ENCODE results near the gene HTR1E. TPM values are rescaled to one million over a fixed set of nuclear protein-coding genes. Genes with fewer than 3 reads are reported as not detected.
"Not testable (repeated sequence)": the region's sequence is repeated elsewhere in the genome, so short reads cannot be mapped to it uniquely, and the experiment has no call there.

Gene HTR1E
- total and polyA plus RNA-seq, 2 donors (not counting 1 experiment from before 2014, with no cell fraction given): not detected

GRCh38 chr6:86913795-86914194, 23.5 kb upstream of the HTR1E start:
- H3K9me3 ChIP-seq (ENCODE audit: control extremely low read depth in 1 of 3, control insufficient read depth in 2 of 3, insufficient read depth in 1 of 3, low read length in 2 of 3): peaks cover 0 to 3% (median 0%) of the 10 kb centered on the region in 3 donors
- ATAC-seq (ENCODE audit: low read depth) (no peak), DNase-seq (no peak)
- H2AFZ ChIP-seq (ENCODE audit: insufficient read depth, low read depth, low read length, poor library complexity, severe bottlenecking): no peak overlapping the region
- no peaks in the 10 kb centered on the region for H3K4me1 ChIP-seq (ENCODE audit: control insufficient read depth in 2 of 2, insufficient read depth in 2 of 2, low read length in 2 of 2)
- WGBS (ENCODE audit: insufficient coverage): no CpG with 5 or more reads among the region's 2 CpGs
- H3K27ac Mint-ChIP-seq: no peak overlapping the region
- H3K4me2 ChIP-seq (replicated peaks; ENCODE audit: low read depth, low read length, poor library complexity, severe bottlenecking): no peak overlapping the region
- H3K9me3 Mint-ChIP-seq (ENCODE audit: insufficient read depth): no peaks in the 10 kb centered on the region
- CTCF ChIA-PET: no interaction called here
- POLR2A ChIA-PET: no interaction called here
- H3K4me3 Mint-ChIP-seq: no peak overlapping the region
- no peak overlapping the region for H3K4me3 ChIP-seq (ENCODE audit: control extremely low read depth in 1 of 5, extremely low read depth in 1 of 5, insufficient read depth in 1 of 5, low read depth in 2 of 5, low read length in 4 of 5)
- H3K27ac ChIP-seq (ENCODE audit: low read length in 2 of 2): no peak overlapping the region
- no peaks in the 10 kb centered on the region for H3K27me3 ChIP-seq (replicated peaks in 1 of 4; ENCODE audit: control extremely low read depth in 1 of 4, control insufficient read depth in 3 of 4, insufficient read depth in 4 of 4, low read length in 3 of 4)
- H4K20me1 ChIP-seq (ENCODE audit: control insufficient read depth, insufficient read depth, low read length, poor library complexity, severe bottlenecking): no peaks in the 10 kb centered on the region
- H3K79me2 ChIP-seq (ENCODE audit: control insufficient read depth, insufficient read depth, low read length): no peaks in the 10 kb centered on the region
- intact Hi-C loops (cut with micrococcal nuclease): no loop called here
- no peaks in the 10 kb centered on the region for H3K36me3 ChIP-seq (replicated peaks in 1 of 2; ENCODE audit: control extremely low read depth in 1 of 2, control insufficient read depth in 1 of 2, extremely low read depth in 1 of 2, insufficient read depth in 2 of 2, low read length in 1 of 2)
- H3K9ac ChIP-seq (ENCODE audit: low read length): no peak overlapping the region
- no peaks in the 10 kb centered on the region for H3K4me1 Mint-ChIP-seq
- H3K27me3 Mint-ChIP-seq: peaks cover 9% of the 10 kb centered on the region
- no peak for TF ChIP-seq CTCF (IDR thresholded peaks at IDR 0.05)
- no peak for TF ChIP-seq EZH2 (IDR thresholded peaks at IDR 0.05; ENCODE audit: borderline replicate concordance, insufficient read depth, low read depth, low read length, poor library complexity, severe bottlenecking)

GRCh38 chr6:86916393-86916792, 20.9 kb upstream of the HTR1E start:
- Histone ChIP-seq H3K4me1 (ENCODE audit: control insufficient read depth in 2 of 2, insufficient read depth in 2 of 2, low read length in 2 of 2) (no peaks in the 10 kb centered on the region), H2AFZ (ENCODE audit: insufficient read depth, low read depth, low read length, poor library complexity, severe bottlenecking) (no peak overlapping the region), H3K36me3 (replicated peaks in 1 of 2; ENCODE audit: control extremely low read depth in 1 of 2, control insufficient read depth in 1 of 2, extremely low read depth in 1 of 2, insufficient read depth in 2 of 2, low read length in 1 of 2) (no peaks in the 10 kb centered on the region), H3K27me3 (replicated peaks in 1 of 4; ENCODE audit: control extremely low read depth in 1 of 4, control insufficient read depth in 3 of 4, insufficient read depth in 4 of 4, low read length in 3 of 4) (no peaks in the 10 kb centered on the region), H3K27ac (ENCODE audit: low read length in 2 of 2) (no peak overlapping the region), H4K20me1 (ENCODE audit: control insufficient read depth, insufficient read depth, low read length, poor library complexity, severe bottlenecking) (no peaks in the 10 kb centered on the region), H3K79me2 (ENCODE audit: control insufficient read depth, insufficient read depth, low read length) (no peaks in the 10 kb centered on the region), H3K9ac (ENCODE audit: low read length) (no peak overlapping the region), H3K4me3 (ENCODE audit: control extremely low read depth in 1 of 5, extremely low read depth in 1 of 5, insufficient read depth in 1 of 5, low read depth in 2 of 5, low read length in 4 of 5) (no peak overlapping the region), H3K4me2 (replicated peaks; ENCODE audit: low read depth, low read length, poor library complexity, severe bottlenecking) (no peak overlapping the region), H3K9me3 (ENCODE audit: control extremely low read depth in 1 of 3, control insufficient read depth in 2 of 3, insufficient read depth in 1 of 3, low read length in 2 of 3) (no peaks in the 10 kb centered on the region)
- no peak for ATAC-seq (ENCODE audit: low read depth)
- Mint-ChIP-seq H3K9me3 (ENCODE audit: insufficient read depth) (no peaks in the 10 kb centered on the region), H3K4me1 (no peaks in the 10 kb centered on the region), H3K27ac (no peak overlapping the region), H3K4me3 (no peak overlapping the region), H3K27me3 (peaks cover 23% of the 10 kb centered on the region)
- POLR2A ChIA-PET: no interaction called here
- CTCF ChIA-PET: no interaction called here
- WGBS (ENCODE audit: insufficient coverage): no CpG with 5 or more reads among the region's 2 CpGs
- TF ChIP-seq CTCF (IDR thresholded peaks at IDR 0.05) (no peak), EZH2 (IDR thresholded peaks at IDR 0.05; ENCODE audit: borderline replicate concordance, insufficient read depth, low read depth, low read length, poor library complexity, severe bottlenecking) (no peak)
- DNase-seq: no peak
- intact Hi-C loops (cut with micrococcal nuclease): no loop called here

GRCh38 chr6:86927138-86927537, 10.2 kb upstream of the HTR1E start:
- H4K20me1 ChIP-seq (ENCODE audit: control insufficient read depth, insufficient read depth, low read length, poor library complexity, severe bottlenecking); ATAC-seq (ENCODE audit: low read depth); H3K27ac Mint-ChIP-seq; H3K4me3 ChIP-seq (ENCODE audit: control extremely low read depth in 1 of 5, extremely low read depth in 1 of 5, insufficient read depth in 1 of 5, low read depth in 2 of 5, low read length in 4 of 5); H3K79me2 ChIP-seq (ENCODE audit: control insufficient read depth, insufficient read depth, low read length); H3K9me3 ChIP-seq (ENCODE audit: control extremely low read depth in 1 of 3, control insufficient read depth in 2 of 3, insufficient read depth in 1 of 3, low read length in 2 of 3); H3K27me3 ChIP-seq (replicated peaks in 1 of 4; ENCODE audit: control extremely low read depth in 1 of 4, control insufficient read depth in 3 of 4, insufficient read depth in 4 of 4, low read length in 3 of 4); H3K9ac ChIP-seq (ENCODE audit: low read length); H3K4me1 Mint-ChIP-seq; H3K27me3 Mint-ChIP-seq; H3K27ac ChIP-seq (ENCODE audit: low read length in 2 of 2); DNase-seq; H3K36me3 ChIP-seq (replicated peaks in 1 of 2; ENCODE audit: control extremely low read depth in 1 of 2, control insufficient read depth in 1 of 2, extremely low read depth in 1 of 2, insufficient read depth in 2 of 2, low read length in 1 of 2); POLR2A ChIA-PET; H3K4me3 Mint-ChIP-seq; CTCF ChIA-PET; intact Hi-C loops (cut with micrococcal nuclease); H3K9me3 Mint-ChIP-seq (ENCODE audit: insufficient read depth); H3K4me1 ChIP-seq (ENCODE audit: control insufficient read depth in 2 of 2, insufficient read depth in 2 of 2, low read length in 2 of 2); H3K4me2 ChIP-seq (replicated peaks; ENCODE audit: low read depth, low read length, poor library complexity, severe bottlenecking); H2AFZ ChIP-seq (ENCODE audit: insufficient read depth, low read depth, low read length, poor library complexity, severe bottlenecking): not testable (repeated sequence)
- no CpG with 5 or more reads among the region's 2 CpGs for WGBS (ENCODE audit: insufficient coverage)

Data from B cell (primary cell).